Natural killer cell (primary cell): ENCODE results near the gene TAF15. TPM values are rescaled to one million over a fixed set of nuclear protein-coding genes. Genes with fewer than 3 reads are reported as not detected.

Experiments used
- ATAC-seq, 3 donors: fragments of 150-1000 bp in 2 of 3; fragments of 200-7000 bp in 1 of 3; cut with Tn5 transposase; 1 replicate in 1 of 3; 2 replicates in 2 of 3; pipeline ENCODE4 v1.10.0; 2021; ENCODE audit warnings: mild to moderate bottlenecking in 2 of 3, moderate library complexity in 2 of 3
- DNase-seq, 2 donors: peaks; one replicate each; pipeline versions ENCODE4 v3.0.0 to v3.0.0-alpha.2; 2013 to 2021; ENCODE audit warnings: mixed read lengths in 1 of 2
- H3K27ac ChIP-seq: one replicate; pipeline ENCODE4 v1.5.1; 2013; ENCODE audit warnings: mild to moderate bottlenecking, low read length
- H3K27me3 ChIP-seq: one replicate; pipeline ENCODE4 v1.6.1; 2013; ENCODE audit warnings: low read length; ENCODE audit not compliant: control insufficient read depth, insufficient read depth
- H3K36me3 ChIP-seq: one replicate; pipeline ENCODE4 v1.6.1; 2013; ENCODE audit warnings: low read length; ENCODE audit not compliant: control insufficient read depth, insufficient read depth
- H3K4me1 ChIP-seq: one replicate; pipeline ENCODE4 v1.6.1; 2013; ENCODE audit warnings: low read length; ENCODE audit not compliant: control insufficient read depth, insufficient read depth
- H3K4me3 ChIP-seq: one replicate; pipeline ENCODE4 v1.5.1; 2013; ENCODE audit warnings: low read length
- H3K9me3 ChIP-seq: one replicate; pipeline ENCODE4 v1.6.1; 2013; ENCODE audit warnings: low read length; ENCODE audit not compliant: control insufficient read depth, insufficient read depth
- H3K27ac Mint-ChIP-seq, 2 donors: one replicate each; pipeline ENCODE4 v1.8.0; 2022; ENCODE audit warnings: mild to moderate bottlenecking in 2 of 2, mixed read lengths in 2 of 2, moderate library complexity in 1 of 2
- H3K27me3 Mint-ChIP-seq, 2 donors: one replicate each; pipeline ENCODE4 v1.8.0; 2022; ENCODE audit warnings: low read depth in 2 of 2, mixed read lengths in 2 of 2
- H3K36me3 Mint-ChIP-seq: one replicate; pipeline ENCODE4 v1.8.0; 2022; ENCODE audit warnings: mixed read lengths
- H3K4me1 Mint-ChIP-seq, 2 donors: one replicate each; pipeline ENCODE4 v1.8.0; 2022; ENCODE audit warnings: mixed read lengths in 2 of 2
- H3K4me3 Mint-ChIP-seq: one replicate; pipeline ENCODE4 v1.8.0; 2022; ENCODE audit warnings: mild to moderate bottlenecking, moderate library complexity, mixed read lengths
- H3K9me3 Mint-ChIP-seq, 2 donors: one replicate each; pipeline ENCODE4 v1.8.0; 2022; ENCODE audit warnings: mixed read lengths in 2 of 2
- WGBS: methylation state at CpG from one replicate; pipeline ENCODE4 v1.1.7; 2013; ENCODE audit warnings: missing lambda C conversion rate; ENCODE audit not compliant: insufficient coverage; 5-methylcytosine and 5-hydroxymethylcytosine counted together
- intact Hi-C: fragments of 100-400 bp; cut with micrococcal nuclease; formaldehyde crosslinking; loops from one replicate; pipeline ENCODE4 v1.14.2; 2022
- total RNA-seq, 4 donors: library from RNA; stranded (reverse); fragments of 120-200 nt in 1 of 4; gene quantifications; one replicate each; pipeline versions ENCODE4 v1.2.3 to v1.2.4, GENCODE V29; 2013 to 2022
- TF ChIP-seq, protein P1 (sequence below): fragments of 200-600 bp; IDR thresholded peaks from one replicate; pipeline ENCODE4 v1.8.0; 2022; ENCODE audit warnings: antibody characterized with exemption

Gene TAF15
- total RNA-seq, 3 donors from 2014 or later (not counting 1 experiment from before 2014, with no cell fraction given): 214 to 253 (median 214) TPM

DNA sequence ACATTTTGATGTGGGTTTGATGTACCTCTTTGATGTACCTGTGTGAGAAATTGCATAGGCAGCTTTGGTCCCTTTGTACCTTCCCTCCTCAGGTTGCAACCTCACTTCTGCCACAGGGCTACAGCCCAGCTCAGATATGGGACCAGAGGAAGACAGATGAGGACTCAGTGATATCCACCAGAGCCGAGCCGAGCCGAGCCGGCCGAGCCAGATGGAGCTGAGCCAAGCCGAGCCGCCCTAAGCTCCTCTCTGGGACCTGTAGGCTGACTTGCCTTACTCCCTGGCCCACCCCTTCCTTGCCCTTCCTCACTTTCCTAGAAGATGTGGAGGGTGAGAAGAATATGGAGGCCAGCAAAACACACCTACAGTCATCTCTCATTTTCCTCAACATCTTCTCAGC is 55.6 kb downstream of the TAF15 start:
- Mint-ChIP-seq H3K27ac (no peak overlapping the region), H3K27me3 (no peaks in the 10 kb centered on the region), H3K4me3 (no peak overlapping the region), H3K36me3 (peaks cover 16% of the 10 kb centered on the region), H3K4me1 (peaks cover 52% of the 10 kb centered on the region in 2 donors), H3K9me3 (no peaks in the 10 kb centered on the region)
- ATAC-seq: no peak
- no peak overlapping the region for H3K27ac ChIP-seq
- H3K4me3 ChIP-seq: no peak overlapping the region
- peaks cover 12% of the 10 kb centered on the region for H3K4me1 ChIP-seq
- TF ChIP-seq, protein P1, sequence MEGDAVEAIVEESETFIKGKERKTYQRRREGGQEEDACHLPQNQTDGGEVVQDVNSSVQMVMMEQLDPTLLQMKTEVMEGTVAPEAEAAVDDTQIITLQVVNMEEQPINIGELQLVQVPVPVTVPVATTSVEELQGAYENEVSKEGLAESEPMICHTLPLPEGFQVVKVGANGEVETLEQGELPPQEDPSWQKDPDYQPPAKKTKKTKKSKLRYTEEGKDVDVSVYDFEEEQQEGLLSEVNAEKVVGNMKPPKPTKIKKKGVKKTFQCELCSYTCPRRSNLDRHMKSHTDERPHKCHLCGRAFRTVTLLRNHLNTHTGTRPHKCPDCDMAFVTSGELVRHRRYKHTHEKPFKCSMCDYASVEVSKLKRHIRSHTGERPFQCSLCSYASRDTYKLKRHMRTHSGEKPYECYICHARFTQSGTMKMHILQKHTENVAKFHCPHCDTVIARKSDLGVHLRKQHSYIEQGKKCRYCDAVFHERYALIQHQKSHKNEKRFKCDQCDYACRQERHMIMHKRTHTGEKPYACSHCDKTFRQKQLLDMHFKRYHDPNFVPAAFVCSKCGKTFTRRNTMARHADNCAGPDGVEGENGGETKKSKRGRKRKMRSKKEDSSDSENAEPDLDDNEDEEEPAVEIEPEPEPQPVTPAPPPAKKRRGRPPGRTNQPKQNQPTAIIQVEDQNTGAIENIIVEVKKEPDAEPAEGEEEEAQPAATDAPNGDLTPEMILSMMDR: no peak
- WGBS: 96% methylated on average over 7 of the region's 7 CpGs
- DNase-seq: no peak
- intact Hi-C loops: no loop called here
- H3K36me3 ChIP-seq: peaks cover 8% of the 10 kb centered on the region
- H3K9me3 ChIP-seq: no peaks in the 10 kb centered on the region
- H3K27me3 ChIP-seq: no peaks in the 10 kb centered on the region

DNA sequence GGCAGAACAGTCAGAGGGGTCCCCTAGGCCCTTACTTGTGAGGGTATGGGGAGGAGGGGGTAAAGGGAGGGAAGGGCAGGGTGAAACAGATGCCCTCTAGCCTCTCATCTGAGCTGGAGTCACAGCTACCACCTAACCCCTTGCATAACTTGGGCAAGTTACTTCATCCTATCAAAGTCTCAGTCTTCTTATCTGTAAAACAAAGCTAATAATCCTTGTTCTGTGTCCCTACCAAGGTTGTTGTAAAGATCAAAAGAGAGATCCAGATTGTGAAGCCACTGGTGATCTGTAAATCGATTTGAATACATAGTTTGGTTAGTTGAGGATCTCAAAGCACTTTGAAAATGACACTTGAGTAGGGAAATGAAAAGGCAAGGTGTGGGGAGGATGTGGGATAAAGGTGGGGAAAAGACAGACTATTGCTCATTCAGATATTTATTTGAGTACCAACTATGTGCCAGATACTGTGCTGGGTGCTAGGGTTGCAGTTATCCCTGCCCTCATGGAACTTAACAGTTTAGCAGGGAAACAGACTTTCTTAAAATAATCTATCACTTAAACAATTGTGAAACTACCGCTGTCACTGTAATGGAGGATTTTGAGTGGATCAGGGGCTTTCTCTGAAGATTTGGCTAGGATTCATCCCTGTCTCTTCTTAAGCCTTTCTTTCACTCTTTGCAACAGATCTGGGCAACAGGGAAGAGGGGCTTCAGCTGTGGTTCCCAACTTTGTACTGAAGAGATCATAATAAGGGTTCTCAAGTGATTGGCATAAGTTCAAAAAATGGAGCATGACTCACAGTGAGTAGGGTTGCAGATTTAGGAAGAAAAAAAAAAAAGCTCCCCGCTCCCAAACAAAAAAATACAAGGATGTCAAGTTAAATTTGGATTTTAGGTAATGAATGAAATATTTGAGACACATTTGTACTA is 56.4 kb downstream of the TAF15 start:
- peaks cover 12% of the 10 kb centered on the region for H3K4me1 ChIP-seq
- no peaks in the 10 kb centered on the region for H3K9me3 ChIP-seq
- intact Hi-C loops: no loop called here
- Mint-ChIP-seq H3K4me1 (peaks cover 55% of the 10 kb centered on the region in 2 donors), H3K27me3 (no peaks in the 10 kb centered on the region), H3K36me3 (peaks cover 16% of the 10 kb centered on the region), H3K9me3 (no peaks in the 10 kb centered on the region), H3K27ac (peak overlapping the region; percentile 56 to 57), H3K4me3 (peak overlapping the region; percentile 18)
- DNase-seq (no peak), ATAC-seq (no peak)
- H3K36me3 ChIP-seq: peaks cover 9% of the 10 kb centered on the region
- TF ChIP-seq, protein P1: no peak
- WGBS: 67% methylated on average over 1 of the region's 3 CpGs
- no peak overlapping the region for H3K27ac ChIP-seq
- no peaks in the 10 kb centered on the region for H3K27me3 ChIP-seq
- no peak overlapping the region for H3K4me3 ChIP-seq

DNA sequence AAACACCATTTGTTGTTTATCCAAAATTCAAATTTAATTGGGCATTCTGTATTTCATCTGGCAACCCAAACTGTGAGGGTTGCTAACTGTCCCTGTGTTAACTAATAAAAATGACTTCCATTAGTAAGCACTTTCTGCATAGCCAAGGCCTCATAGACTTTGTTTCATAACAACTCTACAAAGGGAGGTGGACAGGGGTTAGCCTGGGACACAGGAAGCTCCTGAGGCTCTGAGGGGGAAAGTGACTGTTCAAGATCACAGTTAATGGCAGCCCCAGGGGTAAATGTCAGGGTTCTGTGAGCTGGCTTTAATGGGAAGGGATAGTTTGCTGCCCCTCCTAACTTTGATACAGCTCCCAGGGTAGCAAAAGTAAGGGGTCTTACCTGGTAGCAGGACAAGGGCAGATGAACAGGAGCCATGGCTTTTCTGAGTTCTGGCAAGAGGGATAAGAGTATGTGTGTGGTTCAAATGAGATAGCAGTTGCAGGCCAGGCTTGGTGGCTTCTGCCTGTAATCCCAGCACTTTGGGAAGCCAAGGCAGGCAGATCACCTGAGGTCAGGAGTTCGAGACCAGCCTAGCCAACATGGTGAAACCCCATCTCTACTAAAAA is 57.2 kb downstream of the TAF15 start:
- TF ChIP-seq, protein P1: no peak
- intact Hi-C loops: no loop called here
- Mint-ChIP-seq H3K36me3 (peaks cover 11% of the 10 kb centered on the region), H3K27me3 (no peaks in the 10 kb centered on the region), H3K4me3 (no peak overlapping the region), H3K4me1 (peaks cover 57 to 58% of the 10 kb centered on the region in 2 donors), H3K27ac (peak overlapping the region; percentile 56 to 57), H3K9me3 (no peaks in the 10 kb centered on the region)
- ATAC-seq (no peak), DNase-seq (no peak)
- Histone ChIP-seq H3K4me3 (no peak overlapping the region), H3K27me3 (no peaks in the 10 kb centered on the region), H3K4me1 (peaks cover 17% of the 10 kb centered on the region), H3K27ac (no peak overlapping the region), H3K9me3 (no peaks in the 10 kb centered on the region), H3K36me3 (peaks cover 16% of the 10 kb centered on the region)
- 100% methylated on average over 1 of the region's 1 CpG for WGBS
